Stimulated activated CD4-positive, alpha-beta T cell treated with anti-CD3 and anti-CD28 coated beads, Interleukin-1b, Interleukin-23, amount 100 ng/mL, for 1 hour (primary cell): ENCODE measurements around the gene TAAR8.
"Not testable (repeated sequence)": the region's sequence is repeated elsewhere in the genome, so short reads cannot be mapped to it uniquely, and the experiment has no call there.

Source experiments
- DNase-seq, 2 donors: peaks; one replicate each; pipeline ENCODE4 v3.0.0-alpha.2; 2020; ENCODE audit warnings: low read depth in 2 of 2

TAAR8 gene

DNA sequence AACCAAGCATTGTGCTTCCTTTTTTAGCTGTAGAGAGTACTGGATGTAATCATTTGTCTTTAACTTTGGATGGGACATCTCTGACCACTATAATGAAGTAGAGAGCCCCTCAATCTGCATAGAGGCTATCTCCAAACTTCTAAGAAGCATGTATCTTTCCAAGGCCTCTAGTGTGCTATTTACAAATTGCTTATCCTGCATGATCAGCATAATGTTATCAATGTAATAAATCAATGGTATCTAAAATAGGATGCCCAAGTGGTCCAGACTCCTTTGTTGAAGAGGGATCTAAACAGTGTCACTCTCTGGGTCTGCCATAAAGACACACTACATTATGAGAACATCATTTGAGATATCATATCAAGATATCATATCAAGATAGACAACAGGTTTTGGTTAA, 7.6 kb upstream of the TAAR8 start:
- no peak for DNase-seq

GRCh38 chr6:132548746-132549463, 3.6 kb upstream of the TAAR8 start:
- no peak for DNase-seq

DNA sequence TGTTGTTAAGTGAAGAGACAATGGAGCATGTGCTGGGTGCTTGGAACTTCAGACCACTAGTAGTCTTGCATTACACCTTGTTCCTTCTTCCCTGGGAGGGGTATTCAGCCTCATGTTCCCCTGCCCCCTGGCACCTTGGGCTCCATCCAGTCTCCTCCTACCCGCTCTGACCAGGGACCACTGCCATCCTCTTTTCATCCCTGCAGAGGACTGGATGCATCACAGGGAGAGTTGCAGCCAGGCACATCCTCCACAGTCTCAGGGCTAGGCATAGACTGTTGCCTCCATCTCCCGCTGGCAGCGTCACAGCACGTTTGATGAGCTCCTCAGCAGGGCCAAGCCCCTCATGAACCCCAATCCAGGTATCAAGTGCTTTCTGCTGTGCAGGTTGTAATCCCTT, 1.3 kb upstream of the TAAR8 start:
- no peak for DNase-seq

DNA sequence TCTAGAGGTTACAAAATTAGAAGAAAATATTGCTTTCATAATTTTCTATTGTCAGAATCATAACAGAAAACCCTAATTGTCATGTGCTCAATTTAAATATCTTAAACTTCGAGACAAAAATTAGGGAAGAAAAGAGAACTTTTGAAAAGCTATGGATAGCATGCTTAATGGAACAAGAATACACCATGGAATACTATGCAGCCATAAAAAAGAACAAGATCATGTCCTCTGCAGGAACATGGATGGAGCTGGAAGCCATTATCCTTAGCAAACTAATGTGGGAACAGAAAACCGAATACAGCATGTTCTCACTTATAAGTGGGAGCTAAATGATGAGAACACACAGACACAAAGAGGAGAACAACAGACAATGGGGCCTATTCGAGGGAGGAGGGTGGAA, 7.6 kb downstream of the TAAR8 start:
- not testable (repeated sequence) for DNase-seq

- DNase-seq, result no peak
Measured at GRCh38 chr6:132566404-132566803, 13.9 kb downstream of the TAAR8 start.

DNA sequence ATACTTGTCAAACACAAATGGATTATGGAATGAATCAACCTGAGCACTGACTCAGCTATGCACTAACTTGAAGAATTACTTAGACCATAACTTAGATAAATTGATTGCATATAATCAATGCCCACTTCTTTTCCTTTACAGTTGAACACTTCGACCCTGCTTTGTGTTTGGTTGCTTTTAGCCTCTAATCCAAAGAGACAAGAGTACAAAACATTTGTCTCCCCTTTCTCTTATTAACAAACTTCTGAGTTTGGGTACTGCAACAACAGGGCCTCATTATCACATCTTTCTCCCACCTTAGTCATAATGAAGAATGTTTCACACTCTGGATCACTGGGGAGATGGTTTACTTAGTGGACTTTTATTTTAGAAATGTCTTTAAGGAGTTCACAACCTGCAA, 15.1 kb downstream of the TAAR8 start:
- no peak for DNase-seq

DNA sequence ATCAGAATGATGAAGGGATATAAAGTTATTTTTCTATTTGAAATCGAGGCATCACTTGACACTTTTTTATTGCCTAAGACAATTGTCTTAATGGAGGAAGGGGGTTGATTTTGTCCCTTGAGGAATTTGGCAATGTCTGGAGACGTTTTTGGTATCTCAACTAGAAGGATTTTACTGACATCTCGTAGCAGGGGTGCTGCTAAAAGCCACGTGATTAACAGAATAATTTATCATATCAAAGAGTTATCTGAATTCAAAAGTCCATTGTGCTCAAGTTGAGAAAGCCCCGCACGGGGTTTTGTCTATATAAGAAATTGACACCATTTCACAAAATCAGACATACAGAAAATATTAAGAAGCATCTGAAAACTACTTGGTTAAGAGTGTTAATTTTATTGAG, 16.1 kb downstream of the TAAR8 start:
- no peak for DNase-seq

- no peak for DNase-seq
Measured at GRCh38 chr6:132569170-132569569, 16.7 kb downstream of the TAAR8 start.

GRCh38 chr6:132570221-132570777, 17.8 kb downstream of the TAAR8 start, which contains the start of gene TAAR6:
Gene TAAR6 (plus strand): TSS chr6:132570322. CDS start chr6:132570322, 0 bp downstream.
- DNase-seq, result no peak

- DNase-seq, result no peak
Measured at GRCh38 chr6:132571774-132572173, 19.3 kb downstream of the TAAR8 start.

GRCh38 chr6:132584698-132585097, 32.2 kb downstream of the TAAR8 start:
- no peak for DNase-seq

GRCh38 chr6:132587424-132587823, 35.0 kb downstream of the TAAR8 start:
- no peak for DNase-seq

GRCh38 chr6:132589454-132589853, 37.0 kb downstream of the TAAR8 start, which contains the start of gene TAAR5:
Gene TAAR5 (minus strand): TSS chr6:132589741. CDS start chr6:132589686, 55 bp downstream.
- DNase-seq, result no peak

GRCh38 chr6:132590362-132590761, 37.9 kb downstream of the TAAR8 start:
- no peak for DNase-seq

DNA sequence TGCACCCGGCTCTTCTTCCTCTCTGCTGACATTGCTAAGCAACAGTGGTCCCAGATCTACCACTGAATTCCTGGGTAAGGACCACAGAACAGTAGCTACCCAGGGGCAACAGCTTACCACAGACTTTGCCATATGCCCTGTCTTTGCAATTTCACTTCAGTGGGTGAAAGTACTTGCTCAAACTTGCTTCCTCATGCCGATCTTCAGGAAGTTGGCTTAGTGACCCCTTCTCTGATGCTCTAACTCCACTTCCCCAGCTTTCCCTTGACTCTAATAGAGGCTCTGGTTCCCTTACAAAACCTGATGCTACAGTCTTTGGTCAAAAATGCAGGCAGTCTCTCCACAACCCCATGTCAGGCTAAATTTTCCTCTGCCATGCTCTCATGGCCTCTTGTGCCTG, 40.4 kb downstream of the TAAR8 start:
- DNase-seq, result no peak

- DNase-seq, result no peak
Measured at GRCh38 chr6:132596201-132596600, 43.7 kb downstream of the TAAR8 start.

DNA sequence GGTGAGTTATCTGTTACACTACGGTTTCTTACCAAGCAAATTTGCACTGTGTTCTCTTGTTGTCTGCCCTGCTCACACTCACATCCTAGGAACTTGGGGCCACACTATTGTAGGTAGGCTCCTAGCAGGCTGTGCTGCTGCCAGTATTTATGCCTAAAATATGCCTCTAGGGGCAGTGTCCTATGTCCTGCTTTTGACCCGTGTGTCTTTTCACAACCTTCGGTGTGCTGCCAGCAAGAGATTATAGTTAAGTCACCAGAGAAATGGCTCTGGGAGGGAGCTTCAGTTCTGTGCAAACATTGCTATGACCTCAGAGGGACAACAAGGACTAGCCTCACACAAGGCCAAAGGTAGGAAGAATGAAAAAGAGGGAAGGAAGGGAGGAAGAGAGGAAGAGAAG, 46.0 kb downstream of the TAAR8 start:
- no peak for DNase-seq

DNA sequence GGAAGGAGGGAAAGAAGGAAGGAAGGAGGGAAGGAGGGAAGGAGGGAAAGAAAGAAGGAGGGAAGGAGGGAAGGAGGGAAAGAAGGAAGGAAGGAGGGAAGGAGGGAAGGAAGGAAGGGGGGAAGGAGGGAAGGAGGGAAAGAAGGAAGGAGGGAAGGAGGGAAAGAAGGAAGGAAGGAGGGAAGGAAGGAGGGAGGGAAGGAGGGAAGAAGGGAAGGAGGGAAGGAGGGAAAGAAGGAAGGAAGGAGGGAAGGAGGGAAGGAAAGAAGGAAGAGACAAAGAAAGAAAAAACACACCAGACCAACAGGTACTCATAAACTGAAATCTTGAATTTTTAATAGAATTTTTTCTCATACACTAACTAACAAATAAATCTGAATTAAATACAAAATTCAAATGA, 48.4 kb downstream of the TAAR8 start:
- not testable (repeated sequence) for DNase-seq
